ENCODE measurements around the gene PRDM16. TPM values are rescaled to one million over a fixed set of nuclear protein-coding genes. Genes with fewer than 3 reads are reported as not detected.

The PRDM16 gene
- polyA plus RNA-seq, 3 donors = not detected

DNA sequence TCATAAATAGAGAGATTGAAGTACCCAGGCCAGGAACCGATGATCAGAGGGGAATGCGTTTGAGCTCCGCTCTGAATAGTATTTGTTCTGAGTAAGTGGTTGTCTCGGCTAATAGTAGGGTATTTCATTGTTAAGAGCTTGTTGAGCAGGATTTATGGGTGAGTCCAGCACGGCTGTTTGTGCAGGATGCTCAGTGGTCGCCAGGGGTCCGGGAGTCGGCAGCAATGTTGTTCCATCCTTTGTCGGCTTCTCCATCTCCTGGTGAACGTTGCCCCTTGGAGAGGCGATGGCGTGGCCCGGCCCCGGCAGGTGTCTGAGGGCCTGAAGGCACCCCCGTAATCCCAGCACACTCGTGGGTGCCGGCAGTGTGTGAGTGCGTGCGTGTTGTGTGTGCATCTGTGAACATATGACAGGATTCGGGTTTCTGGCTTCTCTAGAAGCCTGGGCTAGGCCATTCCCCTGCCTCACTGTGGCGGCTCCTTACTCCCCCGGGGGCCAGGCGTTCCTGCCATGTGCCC lies 224.6 kb downstream of the PRDM16 start:
- Histone ChIP-seq H3K36me3 (replicated peaks in 1 of 2; ENCODE audit: control insufficient read depth in 1 of 2, insufficient read depth in 2 of 2, low read length in 2 of 2) (no peaks in the 10 kb centered on the region), H3K79me2 (ENCODE audit: insufficient read depth, low read length) (no peaks in the 10 kb centered on the region), H3K4me3 (replicated peaks in 1 of 3; ENCODE audit: low read depth in 2 of 3, low read length in 3 of 3) (no peak overlapping the region), H3K4me2 (replicated peaks; ENCODE audit: extremely low read depth, low read length, poor library complexity, severe bottlenecking) (no peak overlapping the region), H3K27me3 (ENCODE audit: control insufficient read depth in 2 of 2, insufficient read depth in 2 of 2, low read length in 2 of 2) (no peaks in the 10 kb centered on the region), H4K20me1 (ENCODE audit: insufficient read depth, low read length) (no peaks in the 10 kb centered on the region), H3K4me1 (ENCODE audit: control insufficient read depth in 1 of 2, insufficient read depth in 2 of 2, low read length in 2 of 2) (no peaks in the 10 kb centered on the region), H3K9me3 (replicated peaks in 1 of 2; ENCODE audit: control insufficient read depth in 1 of 2, insufficient read depth in 1 of 2, low read length in 2 of 2) (no peaks in the 10 kb centered on the region), H3K9ac (ENCODE audit: insufficient read depth, low read length, poor library complexity, severe bottlenecking) (no peak overlapping the region), H3K27ac (ENCODE audit: low read depth in 1 of 2, low read length in 2 of 2) (no peak overlapping the region), H2AFZ (ENCODE audit: insufficient read depth, low read depth, low read length, poor library complexity, severe bottlenecking) (no peak overlapping the region)
- Mint-ChIP-seq H3K36me3 (no peaks in the 10 kb centered on the region), H3K4me1 (no peaks in the 10 kb centered on the region), H3K27ac (no peak overlapping the region), H3K9me3 (peaks cover 0 to 2% (median 0%) of the 10 kb centered on the region in 7 donors), H3K27me3 (ENCODE audit: low read depth in 3 of 3) (peaks cover 0 to 3% (median 1%) of the 10 kb centered on the region in 3 donors), H3K4me3 (no peak overlapping the region)
- TF ChIP-seq, protein P1, sequence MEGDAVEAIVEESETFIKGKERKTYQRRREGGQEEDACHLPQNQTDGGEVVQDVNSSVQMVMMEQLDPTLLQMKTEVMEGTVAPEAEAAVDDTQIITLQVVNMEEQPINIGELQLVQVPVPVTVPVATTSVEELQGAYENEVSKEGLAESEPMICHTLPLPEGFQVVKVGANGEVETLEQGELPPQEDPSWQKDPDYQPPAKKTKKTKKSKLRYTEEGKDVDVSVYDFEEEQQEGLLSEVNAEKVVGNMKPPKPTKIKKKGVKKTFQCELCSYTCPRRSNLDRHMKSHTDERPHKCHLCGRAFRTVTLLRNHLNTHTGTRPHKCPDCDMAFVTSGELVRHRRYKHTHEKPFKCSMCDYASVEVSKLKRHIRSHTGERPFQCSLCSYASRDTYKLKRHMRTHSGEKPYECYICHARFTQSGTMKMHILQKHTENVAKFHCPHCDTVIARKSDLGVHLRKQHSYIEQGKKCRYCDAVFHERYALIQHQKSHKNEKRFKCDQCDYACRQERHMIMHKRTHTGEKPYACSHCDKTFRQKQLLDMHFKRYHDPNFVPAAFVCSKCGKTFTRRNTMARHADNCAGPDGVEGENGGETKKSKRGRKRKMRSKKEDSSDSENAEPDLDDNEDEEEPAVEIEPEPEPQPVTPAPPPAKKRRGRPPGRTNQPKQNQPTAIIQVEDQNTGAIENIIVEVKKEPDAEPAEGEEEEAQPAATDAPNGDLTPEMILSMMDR (IDR thresholded peaks at IDR 0.05) = no peak
- WGBS (ENCODE audit: insufficient coverage) = 93% methylated on average over 22 of the region's 23 CpGs
- DNase-seq = no peak
- intact Hi-C loops (cut with micrococcal nuclease) = no loop called here

DNA sequence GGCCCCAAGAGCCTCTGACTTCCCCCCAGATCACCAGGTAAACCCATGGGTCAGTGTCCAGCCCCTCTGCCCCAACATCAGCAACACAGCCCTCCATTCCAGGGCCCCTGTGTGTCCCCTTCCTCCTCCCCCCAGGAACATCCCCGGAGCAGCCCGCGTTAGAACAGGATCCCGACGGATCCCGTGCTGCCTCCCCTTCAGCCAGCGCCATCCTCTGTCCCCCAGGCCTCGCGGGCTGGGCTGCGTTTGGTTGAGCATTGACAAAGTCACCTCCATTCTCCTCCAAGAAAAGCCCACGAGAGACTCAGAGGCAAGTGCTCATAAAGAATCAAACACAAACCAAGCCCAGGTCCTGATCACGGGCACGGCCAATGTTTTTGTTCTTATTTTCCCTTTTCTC lies 225.4 kb downstream of the PRDM16 start:
- no peak overlapping the region for H2AFZ ChIP-seq (ENCODE audit: insufficient read depth, low read depth, low read length, poor library complexity, severe bottlenecking)
- no peak overlapping the region for H3K4me3 Mint-ChIP-seq
- DNase-seq = no peak
- no peaks in the 10 kb centered on the region for H3K4me1 ChIP-seq (ENCODE audit: control insufficient read depth in 1 of 2, insufficient read depth in 2 of 2, low read length in 2 of 2)
- 91% methylated on average over 11 of the region's 13 CpGs for WGBS (ENCODE audit: insufficient coverage)
- H3K9ac ChIP-seq (ENCODE audit: insufficient read depth, low read length, poor library complexity, severe bottlenecking) = no peak overlapping the region
- H3K27ac Mint-ChIP-seq = no peak overlapping the region
- peaks cover 0 to 2% (median 0%) of the 10 kb centered on the region in 7 donors for H3K9me3 Mint-ChIP-seq
- H3K27ac ChIP-seq (ENCODE audit: low read depth in 1 of 2, low read length in 2 of 2) = no peak overlapping the region
- intact Hi-C loops (cut with micrococcal nuclease) = no loop called here
- no peaks in the 10 kb centered on the region for H3K79me2 ChIP-seq (ENCODE audit: insufficient read depth, low read length)
- no peak overlapping the region for H3K4me3 ChIP-seq (replicated peaks in 1 of 3; ENCODE audit: low read depth in 2 of 3, low read length in 3 of 3)
- H3K27me3 ChIP-seq (ENCODE audit: control insufficient read depth in 2 of 2, insufficient read depth in 2 of 2, low read length in 2 of 2) = no peaks in the 10 kb centered on the region
- H4K20me1 ChIP-seq (ENCODE audit: insufficient read depth, low read length) = no peaks in the 10 kb centered on the region
- no peaks in the 10 kb centered on the region for H3K36me3 ChIP-seq (replicated peaks in 1 of 2; ENCODE audit: control insufficient read depth in 1 of 2, insufficient read depth in 2 of 2, low read length in 2 of 2)
- no peaks in the 10 kb centered on the region for H3K36me3 Mint-ChIP-seq
- peaks cover 0 to 3% (median 1%) of the 10 kb centered on the region in 3 donors for H3K27me3 Mint-ChIP-seq (ENCODE audit: low read depth in 3 of 3)
- H3K4me1 Mint-ChIP-seq = no peaks in the 10 kb centered on the region
- no peak overlapping the region for H3K4me2 ChIP-seq (replicated peaks; ENCODE audit: extremely low read depth, low read length, poor library complexity, severe bottlenecking)
- TF ChIP-seq, protein P1 (IDR thresholded peaks at IDR 0.05) = no peak
- H3K9me3 ChIP-seq (replicated peaks in 1 of 2; ENCODE audit: control insufficient read depth in 1 of 2, insufficient read depth in 1 of 2, low read length in 2 of 2) = no peaks in the 10 kb centered on the region

Measured in CD14-positive monocyte (primary cell).